Neural cell (in vitro differentiated cells): ENCODE data around the gene FAM47C.

ENCODE experiments used
- CTCF ChIP-seq: fragments of 450-650 bp; IDR thresholded peaks from 2 replicates; pipeline ENCODE4 v1.5.1; 2014; ENCODE audit warnings: antibody characterized with exemption, mild to moderate bottlenecking, moderate library complexity; ENCODE audit not compliant: poor library complexity, severe bottlenecking
- EZH2 ChIP-seq: fragments of 200-600, 300-800 bp; shearing (Covaris generic), sonication (generic); IDR thresholded peaks from 2 replicates; pipeline ENCODE4 v1.6.1; 2014; ENCODE audit warnings: antibody characterized with exemption, low read length, borderline replicate concordance, mild to moderate bottlenecking; ENCODE audit not compliant: insufficient read depth, poor library complexity, severe bottlenecking

DNA sequence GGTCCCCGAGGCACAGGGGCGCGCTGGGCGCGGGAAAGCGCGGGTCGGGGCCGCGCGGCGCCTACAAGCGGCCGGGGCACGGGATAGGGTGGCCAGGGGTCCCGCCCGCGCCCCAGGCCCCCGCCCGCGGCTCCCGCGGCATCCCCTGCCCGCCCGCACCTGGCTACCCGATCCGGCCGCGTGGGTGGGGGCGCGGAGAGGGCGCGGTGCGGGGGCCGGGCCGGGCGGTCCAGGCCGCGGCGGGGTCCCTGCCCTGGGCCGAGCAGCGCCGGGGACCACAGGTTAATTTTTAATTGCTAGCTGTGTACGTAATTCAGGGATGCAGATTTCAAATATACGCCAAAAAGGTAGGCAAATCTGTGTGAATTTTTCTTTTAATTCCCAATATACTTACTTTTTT, 44.3 kb upstream of the FAM47C start:
- no peak for TF ChIP-seq CTCF
- TF ChIP-seq EZH2, result no peak
